Hematopoietic multipotent progenitor cell (in vitro differentiated cells): ENCODE measurements around the gene TMOD4. TPM values are rescaled to one million over a fixed set of nuclear protein-coding genes. Genes with fewer than 3 reads are reported as not detected.
"Not testable (repeated sequence)": the region's sequence is repeated elsewhere in the genome, so short reads cannot be mapped to it uniquely, and the experiment has no call there.

Experiments used
- DNase-seq, 3 donors: peaks; one replicate each; pipeline ENCODE4 v3.0.0-alpha.2; 2011 to 2015; ENCODE audit warnings: low read depth in 2 of 3, low spot score in 2 of 3
- total RNA-seq: library from RNA; depleted of rRNA; stranded (reverse); fragments of >200 nt; gene quantifications from one replicate; pipeline ENCODE4 v1.2.3, GENCODE V29; 2012

The TMOD4 gene
- total RNA-seq, result under 0.01 TPM

DNA sequence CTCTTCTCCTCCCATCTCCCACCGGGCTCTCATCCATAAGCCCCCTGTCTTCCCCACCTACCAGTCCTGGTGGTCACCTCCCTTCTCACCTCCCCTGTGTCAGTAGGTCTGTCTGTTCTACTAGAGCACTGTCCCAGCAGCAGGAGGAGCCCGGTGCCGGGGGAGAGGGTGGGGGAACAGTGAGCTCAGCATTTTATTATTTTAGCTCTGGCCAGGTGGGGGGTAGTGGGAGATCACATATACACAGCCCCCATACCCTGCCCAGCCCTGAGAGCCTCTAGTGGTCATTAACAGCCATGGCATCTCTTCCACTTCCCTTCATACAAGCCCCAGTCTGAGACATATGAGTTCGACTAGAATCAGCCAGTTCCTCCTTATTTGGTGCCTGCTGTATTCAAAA lies at the start of gene TMOD4:
Gene TMOD4, minus strand, starts transcription at position 119 of the 400 bp plus-strand sequence. CDS start 1,106 bp downstream, outside the sequence.
- DNase-seq, result peak in 1 of 3 donors; percentile 54

DNA sequence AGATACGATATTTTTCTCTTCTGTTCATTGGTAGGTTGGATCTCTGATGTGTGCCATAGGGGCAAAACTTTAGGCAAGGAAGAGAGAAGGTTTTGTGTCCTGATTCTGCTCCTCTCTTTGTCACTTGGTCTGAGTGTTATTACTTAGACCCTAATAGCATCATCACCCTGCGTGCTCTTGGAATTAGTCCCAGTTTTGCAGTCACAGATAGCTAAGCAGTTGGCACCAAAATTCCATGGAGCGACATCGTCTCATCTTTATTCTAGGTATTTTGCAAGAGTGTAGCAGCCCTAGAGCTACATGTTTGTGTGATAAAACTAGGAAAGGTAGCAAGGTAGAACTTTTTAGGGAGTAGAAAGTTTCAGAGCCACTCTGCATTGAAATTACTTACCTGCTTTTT lies 46.3 kb upstream of the TMOD4 start:
- DNase-seq, result no peak

DNA sequence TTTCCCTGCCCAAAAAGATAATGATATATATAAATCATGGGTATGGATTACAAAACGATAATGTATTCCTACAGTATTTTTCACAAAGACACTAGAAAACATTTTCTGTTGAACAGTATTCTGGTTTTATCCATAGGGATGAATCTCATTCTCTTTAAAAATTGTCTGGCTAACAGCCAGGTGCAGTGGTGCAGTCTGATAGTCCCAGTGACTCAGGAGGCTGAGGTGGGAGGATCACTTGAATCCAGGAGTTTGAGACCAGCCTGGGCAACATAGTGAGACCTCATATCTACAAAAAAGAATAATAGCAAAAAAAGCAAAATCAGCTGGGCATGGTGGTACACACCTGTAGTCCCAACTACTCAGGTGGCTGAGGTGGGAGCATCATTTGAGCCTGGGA lies 45.8 kb upstream of the TMOD4 start:
- DNase-seq, result no peak

DNA sequence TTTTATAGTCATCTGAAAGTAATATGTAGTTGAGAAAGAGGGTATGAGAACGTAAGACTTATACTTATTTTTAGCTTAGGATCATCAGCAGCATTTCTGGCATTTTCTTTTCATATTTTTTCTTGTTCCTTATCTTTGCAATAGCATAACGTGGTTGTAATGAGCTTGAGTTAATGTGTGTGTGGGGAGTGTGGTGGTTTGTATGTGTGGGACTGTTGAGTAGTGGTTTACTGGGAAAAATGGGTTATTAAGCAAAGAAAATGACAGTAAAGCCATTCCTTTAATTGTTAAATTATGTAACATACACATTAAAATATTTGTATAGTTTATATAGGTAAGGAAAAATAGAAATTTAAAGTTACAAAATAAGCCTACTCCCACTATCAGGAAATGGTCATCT lies 37.8 kb upstream of the TMOD4 start:
- DNase-seq, result no peak

DNA sequence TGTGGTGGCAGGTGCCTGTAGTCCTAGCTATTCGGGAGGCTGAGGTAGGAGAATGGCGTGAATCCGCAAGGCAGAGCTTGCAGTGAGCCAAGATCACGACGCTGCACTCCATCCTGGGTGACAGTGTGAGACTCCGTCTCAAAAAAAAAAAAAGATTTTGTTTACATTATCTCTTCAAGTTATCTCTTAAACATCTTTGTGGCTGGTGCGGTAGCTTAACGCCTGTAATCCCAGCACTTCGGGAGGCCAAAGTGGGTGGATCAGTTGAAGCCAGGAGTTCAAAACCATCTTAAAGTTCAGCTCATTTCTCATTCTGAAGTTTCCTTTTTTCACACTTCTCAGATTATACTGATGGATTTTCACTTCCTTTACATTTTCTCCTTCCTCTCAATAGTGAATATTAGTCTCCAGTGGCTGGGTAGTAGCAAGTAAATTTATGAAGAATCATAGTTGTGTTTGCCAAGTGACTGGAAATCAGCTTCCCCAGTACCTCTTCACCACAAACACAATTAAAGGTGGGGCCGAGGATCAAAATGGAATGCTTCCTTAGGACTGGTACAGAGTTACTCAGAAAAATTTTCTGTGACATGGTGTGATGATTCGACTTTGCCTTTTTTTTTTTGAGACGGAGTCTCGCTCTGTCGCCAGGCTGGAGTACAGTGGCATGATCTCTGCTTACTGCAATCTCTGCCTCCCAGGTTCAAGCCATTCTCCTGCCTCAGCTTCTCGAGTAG lies 36.4 kb upstream of the TMOD4 start:
- DNase-seq, result no peak

DNA sequence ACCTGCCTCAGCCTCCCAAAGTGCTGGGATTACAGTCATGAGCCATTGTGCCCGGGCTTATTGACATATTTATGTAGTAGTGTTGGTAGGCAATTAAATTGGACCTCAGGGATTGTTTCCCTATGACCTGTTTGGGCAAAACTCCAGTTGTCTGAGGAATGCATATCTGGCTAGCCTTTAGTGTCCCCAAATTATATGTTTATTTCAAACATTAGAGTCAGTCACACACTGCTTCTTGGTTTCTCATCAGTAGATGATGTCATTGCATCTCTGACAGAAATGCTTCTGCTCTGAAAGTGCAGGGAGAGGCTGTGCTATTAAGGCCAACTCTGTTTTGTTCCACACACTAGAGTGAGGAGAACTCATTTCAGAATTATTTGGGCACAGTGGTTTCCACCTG lies 35.0 kb upstream of the TMOD4 start:
- DNase-seq, result no peak

DNA sequence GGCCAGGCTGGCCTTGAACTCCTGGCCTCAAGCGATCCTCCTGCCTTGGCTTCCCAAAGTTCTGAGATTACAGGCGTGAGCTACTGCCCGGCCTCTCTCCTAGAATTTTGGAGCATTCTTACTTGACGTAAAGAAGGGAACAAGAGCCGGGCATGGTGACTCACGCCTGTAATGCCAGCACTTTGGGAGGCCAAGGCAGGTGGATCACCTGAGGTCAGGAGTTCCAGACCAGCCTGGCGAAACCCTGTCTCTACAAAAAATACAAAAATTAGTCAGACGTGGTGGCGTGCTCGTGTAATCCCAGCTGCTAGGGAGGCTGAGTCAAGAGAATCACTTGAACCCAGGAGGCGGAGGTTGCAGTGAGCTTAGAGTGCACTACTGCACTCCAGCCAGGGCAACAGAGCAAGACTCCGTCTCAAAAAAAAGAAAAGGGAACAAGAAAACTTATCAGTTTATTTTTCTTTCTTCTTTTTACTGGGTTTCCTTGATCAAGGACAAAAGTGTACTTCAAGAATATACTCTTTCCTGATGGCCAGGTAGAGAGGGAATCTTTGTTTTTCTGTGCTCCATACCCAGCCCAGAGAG lies 29.7 kb upstream of the TMOD4 start:
- not testable (repeated sequence) for DNase-seq

DNA sequence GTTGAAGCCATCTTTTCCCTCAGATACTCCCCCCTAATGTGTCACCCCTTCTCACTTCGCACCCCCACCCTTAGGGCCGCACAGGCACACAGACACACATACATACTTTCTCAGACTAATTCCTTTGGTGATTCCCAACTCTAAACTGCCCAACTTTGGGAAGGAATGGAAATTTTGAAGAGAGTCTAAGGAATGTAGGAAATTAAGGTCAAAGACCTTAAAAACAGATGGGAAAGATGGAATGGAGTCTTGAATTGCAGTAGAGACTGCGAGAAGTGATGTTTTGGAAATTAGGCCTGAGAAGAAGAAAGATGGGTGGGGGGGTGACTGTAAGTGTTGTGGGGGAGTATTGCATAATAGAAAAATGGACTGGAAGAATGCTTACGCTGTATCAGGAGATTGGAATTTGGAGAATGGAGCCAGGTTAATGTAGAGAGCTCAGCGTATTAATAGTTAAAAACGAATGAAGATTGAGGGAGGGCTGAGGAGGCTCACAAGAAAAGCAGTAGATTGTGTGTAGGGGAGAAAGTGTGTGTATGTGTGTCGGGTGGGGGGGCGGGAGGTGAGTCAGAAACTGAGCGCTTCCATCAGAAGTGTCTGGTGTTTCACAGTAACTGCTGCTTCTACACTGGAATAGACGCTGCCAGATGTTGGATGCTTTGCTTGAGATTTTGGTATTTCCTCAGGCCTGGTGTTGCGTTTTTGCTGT lies 24.2 kb upstream of the TMOD4 start:
- DNase-seq, result no peak

DNA sequence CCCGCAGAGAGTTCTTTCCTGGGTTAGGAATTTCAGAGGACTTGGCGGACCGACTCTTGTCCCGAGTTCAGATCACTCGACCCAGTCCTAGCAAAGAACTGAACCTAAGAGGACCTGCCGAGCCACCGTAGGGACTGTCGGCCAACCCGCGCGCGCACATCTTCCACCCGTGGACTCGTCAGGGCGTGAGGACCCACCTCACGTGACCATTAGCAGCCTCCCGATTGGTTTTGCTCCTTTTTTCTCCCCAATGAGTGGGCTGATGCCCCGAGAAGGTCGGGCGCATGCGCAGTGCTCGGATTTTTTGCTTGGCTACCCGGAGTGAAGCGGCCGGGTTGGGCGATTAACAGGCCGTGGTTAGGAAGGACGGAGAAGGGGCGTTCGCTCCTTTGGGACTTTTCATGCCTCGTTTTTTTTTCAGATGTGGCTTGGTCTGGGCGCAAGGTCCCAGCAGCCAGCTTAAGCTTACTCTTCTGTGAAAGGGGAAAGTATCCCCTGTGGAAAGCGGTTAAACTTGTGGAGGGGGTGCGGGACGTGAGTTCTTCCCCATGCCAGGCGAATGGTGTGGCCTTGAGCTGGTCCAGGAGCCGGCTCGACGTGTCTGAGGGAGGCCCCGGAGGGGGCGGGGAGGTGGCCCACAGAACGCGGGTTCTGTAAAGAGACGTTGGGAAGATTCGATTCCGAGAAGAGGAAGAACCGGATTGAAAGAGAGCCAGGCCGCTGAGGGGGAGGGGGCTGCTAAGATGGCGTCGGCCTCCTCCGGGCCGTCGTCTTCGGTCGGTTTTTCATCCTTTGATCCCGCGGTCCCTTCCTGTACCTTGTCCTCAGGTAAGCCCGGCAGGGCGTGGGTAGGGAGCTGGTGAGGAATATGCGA lies 22.7 kb upstream of the TMOD4 start, which contains the start of gene PIP5K1A:
Gene PIP5K1A, plus strand, starts transcription at position 299 of the 874 bp plus-strand sequence. Its CDS starts 445 bp downstream, at position 744.
- DNase-seq, result peak; percentile 94 to 99 (median 98)

DNA sequence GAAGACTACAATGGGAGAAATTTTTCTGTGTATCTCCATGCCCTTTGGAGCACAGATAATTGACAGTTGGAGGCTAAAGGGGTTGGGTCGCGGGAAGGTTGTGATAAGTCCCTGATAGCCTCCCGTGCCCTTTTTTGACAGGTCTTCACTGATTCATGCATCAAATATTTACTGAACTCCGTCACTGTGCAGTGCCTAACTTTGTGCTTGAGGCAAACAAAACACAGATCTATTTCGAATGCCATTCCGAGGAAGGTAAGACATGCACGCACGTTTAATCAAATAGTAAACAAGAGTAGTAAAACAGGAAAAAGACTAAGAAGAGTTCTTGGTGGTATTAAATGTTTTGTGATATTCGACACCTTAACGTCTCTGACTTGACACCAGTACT lies 22.1 kb upstream of the TMOD4 start:
- no peak for DNase-seq

DNA sequence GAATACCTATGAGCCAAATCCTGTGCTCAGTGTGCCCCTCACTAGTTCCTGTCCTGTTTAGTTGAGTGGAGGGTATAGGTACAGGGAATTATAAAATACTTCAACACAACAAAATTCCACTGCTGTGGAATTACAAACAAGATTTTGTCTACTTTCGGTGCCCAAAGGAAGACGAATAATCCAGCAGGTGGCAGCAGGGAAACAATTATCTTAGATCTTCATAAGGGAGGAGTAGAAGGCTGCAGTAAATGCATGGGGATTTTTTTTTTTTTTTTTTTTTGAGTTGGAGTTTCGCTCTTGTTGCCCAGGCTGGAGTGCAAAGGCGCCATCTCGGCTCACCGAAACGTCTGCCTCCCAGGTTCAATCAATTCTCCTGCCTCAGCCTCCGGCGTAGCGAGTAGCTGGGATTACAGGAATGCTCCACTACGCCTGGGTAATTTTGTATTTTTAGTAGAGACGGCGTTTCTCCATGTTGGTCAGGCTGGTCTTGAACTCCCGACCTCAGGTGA lies 20.6 kb upstream of the TMOD4 start:
- DNase-seq, result peak in 2 of 3 donors; percentile 71 to 87

DNA sequence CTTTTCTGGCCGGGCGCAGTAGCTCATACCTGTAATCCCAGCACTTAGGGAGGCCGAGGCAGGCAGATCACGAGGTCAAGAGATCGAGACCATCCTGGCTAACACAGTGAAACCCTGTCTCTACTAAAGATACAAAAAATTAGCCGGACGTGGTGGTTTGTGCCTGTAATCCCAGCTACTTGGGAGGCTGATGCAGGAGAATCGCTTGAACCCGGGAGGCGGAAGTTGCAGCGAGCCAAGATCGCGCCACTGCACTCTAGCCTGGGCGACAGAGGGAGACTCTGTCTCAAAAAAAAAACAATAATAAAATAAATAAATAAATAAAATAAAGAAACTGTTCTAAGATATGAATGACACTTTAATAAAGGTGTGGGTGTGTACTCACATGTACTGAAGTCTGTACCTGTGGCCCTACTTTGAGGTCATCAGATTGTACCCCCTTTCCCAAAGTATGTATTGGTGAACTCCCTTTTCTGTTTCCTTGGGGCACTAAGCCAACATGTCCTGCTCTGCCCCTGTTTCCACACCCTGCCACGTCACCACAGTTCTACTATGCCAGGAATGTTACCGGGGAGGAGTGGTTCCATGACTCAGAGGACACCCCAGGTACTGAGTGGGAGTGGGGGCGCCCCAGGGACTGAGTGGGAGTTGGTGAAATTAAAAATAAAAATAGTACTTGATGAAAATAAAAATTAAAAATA lies 19.3 kb upstream of the TMOD4 start:
- DNase-seq, result not testable (repeated sequence)

DNA sequence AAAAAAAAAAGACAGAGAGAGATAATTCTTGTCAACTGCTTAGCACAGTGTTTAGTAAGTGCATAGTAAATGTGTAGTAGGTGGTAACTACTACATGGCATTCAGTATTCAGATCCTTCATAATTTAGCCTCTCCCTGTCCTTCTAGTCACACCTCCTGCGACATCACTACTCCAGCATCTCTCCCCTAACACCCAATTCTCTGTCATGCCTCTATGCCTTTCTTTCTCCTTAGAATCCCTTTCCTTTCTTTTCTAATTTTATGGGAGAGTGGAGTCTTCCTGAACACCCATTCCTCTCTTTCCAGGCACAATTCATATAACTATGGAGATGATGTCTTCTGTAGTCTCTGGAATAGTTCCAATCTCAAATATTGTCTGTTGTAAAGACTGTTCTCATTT lies 18.1 kb upstream of the TMOD4 start:
- no peak for DNase-seq

DNA sequence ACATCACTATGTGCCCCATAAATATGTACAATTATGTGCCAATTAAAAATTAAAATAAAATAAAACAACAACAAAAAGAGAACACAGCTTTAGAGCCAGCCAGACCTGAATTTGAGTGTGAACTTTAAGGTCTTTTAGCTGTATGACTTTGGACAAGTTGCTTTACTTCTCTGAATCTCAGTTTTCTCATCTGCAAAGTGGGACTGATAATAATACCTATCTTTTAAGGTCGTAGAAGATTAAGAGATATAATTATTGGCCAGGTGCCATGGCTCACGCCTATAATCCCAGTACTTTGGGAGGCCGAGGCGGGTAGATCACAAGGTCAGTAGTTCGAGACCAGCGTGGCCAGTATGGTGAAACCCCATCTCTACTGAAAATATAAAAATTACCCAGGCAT lies 17.5 kb upstream of the TMOD4 start:
- DNase-seq, result no peak

DNA sequence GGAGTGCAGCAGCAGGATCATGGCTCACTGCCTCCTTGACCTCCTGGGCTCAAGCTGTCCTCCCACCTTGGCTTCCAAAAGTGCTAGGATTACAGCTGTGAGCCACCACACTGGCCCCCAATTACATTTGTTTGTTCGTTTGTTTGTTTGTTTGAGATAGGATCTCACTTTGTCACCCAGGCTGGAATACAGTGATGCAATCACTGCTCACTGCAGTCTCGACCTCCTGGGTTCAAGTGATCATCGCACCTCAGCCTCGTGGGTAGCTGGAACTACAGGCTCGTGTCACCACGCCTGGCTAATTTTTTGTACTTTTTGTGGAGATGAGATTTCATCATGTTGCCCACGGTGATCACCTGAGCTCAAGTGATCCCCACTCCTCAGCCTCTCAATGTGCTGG lies 16.3 kb upstream of the TMOD4 start:
- DNase-seq, result no peak

DNA sequence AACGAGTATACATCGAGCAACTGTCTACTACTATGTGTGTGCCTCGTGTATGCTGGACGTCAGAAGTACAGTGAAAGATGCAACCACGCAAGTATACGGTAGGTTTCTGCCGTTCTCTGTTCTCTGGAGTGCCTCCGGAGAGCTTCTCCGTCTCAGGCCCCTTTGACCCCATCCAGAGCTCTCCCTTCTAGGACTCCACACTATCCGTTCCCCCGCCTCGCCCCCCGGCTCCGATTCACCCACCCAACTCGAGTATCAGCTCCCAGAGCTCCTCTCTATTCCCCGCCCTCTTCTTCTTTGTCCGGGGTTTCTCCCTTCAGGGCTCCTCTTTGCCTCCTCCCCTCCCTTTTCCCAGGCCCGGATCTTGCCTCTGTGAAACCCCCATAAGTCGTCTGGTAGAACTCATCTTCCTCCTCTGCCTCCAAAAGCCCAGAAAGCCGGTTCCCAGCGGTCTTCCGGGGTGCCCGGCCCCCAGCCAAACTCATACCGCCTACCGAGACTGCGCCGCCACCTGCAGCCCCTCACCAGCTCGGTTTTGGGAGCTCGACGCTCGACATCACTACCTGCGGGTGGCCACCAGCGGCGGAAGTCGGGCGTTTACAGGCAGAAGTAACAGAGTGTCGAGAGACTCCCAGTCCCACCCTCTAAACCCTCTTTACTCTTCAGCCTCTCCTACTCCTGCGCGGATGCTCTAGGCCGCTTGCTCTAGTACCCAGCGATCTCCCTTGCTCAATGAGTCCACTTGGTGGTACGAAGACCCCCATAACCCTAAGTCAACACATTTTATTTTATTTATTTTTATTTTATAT lies 14.1 kb upstream of the TMOD4 start, which contains the start of gene VPS72:
Gene VPS72, minus strand, starts transcription at position 561 of the 809 bp plus-strand sequence. Its CDS starts 76 bp downstream, at position 485.
- DNase-seq, result peak; percentile 65 to 90 (median 85)

DNA sequence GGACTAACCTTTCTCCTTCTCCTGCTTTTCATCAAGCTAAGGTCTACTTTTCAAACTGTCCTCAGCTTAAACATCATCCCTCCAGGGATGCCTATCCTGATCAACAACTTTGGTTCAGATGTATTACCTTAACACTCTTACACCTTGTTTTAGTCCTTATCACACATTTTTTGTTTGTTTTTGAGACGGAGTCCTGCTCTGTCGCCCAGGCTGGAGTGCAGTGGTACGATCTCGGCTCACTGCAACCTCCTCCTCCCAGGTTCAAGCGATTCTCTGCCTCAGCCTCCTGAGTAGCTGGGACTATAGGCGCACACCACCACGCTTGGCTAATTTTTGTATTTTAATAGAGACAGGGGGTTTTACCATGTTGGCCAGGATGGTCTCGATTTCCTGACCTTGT lies 12.9 kb upstream of the TMOD4 start:
- DNase-seq, result not testable (repeated sequence)

DNA sequence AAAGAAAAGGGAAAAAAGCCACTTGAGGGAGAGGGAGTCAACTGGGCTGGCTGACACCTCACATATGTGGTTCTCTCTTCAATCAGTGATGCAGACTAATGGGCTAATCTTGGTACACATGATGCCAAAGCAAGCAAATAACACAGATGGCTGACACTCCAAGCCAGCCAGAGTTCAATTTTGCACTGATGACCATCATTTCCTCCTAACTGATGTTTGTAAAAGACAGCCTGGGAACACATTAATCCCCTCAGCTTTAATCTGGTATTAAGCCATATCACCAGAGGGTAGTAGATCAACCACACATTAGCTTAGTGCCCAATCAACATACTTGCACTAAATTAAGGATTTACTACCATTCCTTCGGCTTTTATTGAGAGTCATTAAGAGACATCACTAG lies 11.4 kb upstream of the TMOD4 start:
- DNase-seq, result no peak

DNA sequence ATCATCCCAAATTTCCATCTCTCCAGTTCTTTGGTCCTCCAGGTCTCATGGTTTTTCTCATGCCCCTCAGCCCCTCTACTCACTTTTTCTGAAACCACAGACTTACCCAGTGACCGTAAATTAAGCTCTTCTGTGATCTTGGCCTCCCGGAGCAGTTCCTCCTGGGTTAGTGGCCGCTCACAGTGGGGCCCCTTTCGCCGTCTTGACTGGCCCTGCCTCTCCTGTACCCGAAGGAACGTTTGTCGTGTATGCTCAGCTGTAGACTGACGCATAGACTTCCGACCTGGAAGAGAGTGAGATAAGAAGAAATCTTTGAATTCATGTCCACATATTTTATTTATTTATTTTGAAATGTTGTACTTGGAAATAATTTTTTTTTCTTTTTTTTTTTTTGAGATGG lies 8.4 kb upstream of the TMOD4 start:
- no peak for DNase-seq
